GM10266 (cell line): ENCODE measurements around the gene EPN1.

Experiments
- DNase-seq: peaks from one replicate; pipeline ENCODE4 v3.0.0; 2012; ENCODE audit errors: extremely low spot score
- CTCF ChIP-seq: IDR thresholded peaks from 2 replicates; pipeline ENCODE4 v1.5.1; 2012; ENCODE audit warnings: mild to moderate bottlenecking, low read depth; ENCODE audit not compliant: control insufficient read depth, insufficient read depth; ENCODE audit errors: missing control alignments

The EPN1 gene

DNA sequence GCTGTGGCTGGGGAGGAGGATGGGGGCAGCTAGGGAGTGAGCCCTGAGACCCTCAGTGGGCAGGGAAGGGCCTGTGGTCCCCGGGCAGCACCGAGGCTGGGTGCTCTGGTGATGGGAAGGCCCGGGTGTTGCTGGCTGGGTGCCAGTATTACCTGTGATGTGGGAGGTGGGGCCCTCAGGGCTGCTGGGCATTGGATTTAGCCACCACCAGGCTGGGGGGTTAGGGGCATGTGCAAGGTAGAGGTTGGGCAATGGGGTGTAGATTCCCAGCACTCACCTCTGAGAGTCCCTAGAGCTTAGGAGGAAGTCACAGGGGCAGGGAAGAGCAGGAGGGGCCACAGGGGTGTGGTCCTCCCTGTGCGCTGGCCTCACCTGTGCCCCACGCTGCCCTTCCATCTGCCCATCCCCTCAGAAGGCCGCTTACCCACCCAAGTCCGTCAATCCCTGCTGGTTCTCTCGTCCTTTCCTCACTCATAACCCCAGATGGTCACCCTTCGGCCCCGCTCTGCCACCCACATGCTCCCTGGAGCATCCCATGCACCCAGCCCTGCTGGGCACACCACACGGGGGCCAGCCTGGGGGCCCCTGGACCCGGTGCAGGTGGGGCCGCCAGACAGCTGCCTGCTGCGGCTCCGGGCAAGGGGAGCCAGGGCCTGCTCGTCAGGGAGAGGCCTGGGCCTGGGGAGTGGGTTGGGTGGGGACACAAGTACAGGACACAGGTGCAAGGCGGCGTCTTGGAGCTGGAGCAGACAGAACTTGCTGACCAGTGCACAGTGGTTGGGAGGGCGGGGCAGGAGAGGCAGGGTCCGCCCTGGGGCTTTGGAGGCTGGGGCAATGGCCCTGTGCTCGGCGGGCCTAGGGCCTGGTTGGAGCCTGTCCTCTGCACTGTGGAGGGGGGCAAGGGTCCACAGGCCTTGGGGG, 12.5 kb downstream of the EPN1 start:
- DNase-seq: no peak
- no peak for TF ChIP-seq CTCF

DNA sequence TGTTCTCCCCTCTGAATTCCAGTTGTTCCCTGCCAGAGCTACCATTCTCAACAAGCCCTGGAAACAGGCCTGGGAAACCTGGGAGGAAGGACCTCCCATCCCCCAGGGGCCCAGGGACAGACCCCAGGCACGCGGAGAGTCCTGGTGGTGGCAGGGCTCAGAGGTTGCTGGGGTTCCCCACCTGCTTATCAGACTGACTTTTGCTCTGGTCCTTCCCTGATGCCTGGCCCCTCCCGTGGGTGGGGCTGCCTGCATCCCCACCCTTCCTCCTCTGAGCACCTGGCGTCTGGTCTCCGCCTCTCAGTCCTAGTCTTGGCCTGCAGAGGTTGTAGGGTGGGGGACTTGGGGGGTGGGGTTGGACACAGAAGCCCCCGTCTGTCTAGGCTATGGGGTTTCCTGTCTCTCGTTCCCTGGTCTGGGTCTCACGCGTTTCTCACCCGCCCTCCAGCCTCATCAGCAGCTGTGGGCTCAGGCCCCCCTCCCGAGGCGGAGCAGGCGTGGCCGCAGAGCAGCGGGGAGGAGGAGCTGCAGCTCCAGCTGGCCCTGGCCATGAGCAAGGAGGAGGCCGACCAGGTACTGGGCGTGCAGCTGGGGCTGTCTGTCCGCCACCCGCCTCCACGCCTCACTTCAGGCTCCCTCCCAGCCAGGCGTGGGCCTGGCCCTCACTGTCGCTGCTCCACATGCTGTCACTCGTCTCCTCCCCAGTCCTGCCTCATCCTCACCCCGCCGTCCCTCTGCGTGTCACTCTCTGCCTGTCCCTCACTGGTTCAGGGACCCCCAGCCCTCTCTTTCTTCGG, 13.6 kb downstream of the EPN1 start:
- DNase-seq: no peak
- TF ChIP-seq CTCF: no peak

GRCh38 chr19:55689411-55690108, 14.5 kb downstream of the EPN1 start:
- DNase-seq: no peak
- TF ChIP-seq CTCF: no peak

- DNase-seq: no peak
- no peak for TF ChIP-seq CTCF
Measured at GRCh38 chr19:55690109-55690768, 15.2 kb downstream of the EPN1 start.

DNA sequence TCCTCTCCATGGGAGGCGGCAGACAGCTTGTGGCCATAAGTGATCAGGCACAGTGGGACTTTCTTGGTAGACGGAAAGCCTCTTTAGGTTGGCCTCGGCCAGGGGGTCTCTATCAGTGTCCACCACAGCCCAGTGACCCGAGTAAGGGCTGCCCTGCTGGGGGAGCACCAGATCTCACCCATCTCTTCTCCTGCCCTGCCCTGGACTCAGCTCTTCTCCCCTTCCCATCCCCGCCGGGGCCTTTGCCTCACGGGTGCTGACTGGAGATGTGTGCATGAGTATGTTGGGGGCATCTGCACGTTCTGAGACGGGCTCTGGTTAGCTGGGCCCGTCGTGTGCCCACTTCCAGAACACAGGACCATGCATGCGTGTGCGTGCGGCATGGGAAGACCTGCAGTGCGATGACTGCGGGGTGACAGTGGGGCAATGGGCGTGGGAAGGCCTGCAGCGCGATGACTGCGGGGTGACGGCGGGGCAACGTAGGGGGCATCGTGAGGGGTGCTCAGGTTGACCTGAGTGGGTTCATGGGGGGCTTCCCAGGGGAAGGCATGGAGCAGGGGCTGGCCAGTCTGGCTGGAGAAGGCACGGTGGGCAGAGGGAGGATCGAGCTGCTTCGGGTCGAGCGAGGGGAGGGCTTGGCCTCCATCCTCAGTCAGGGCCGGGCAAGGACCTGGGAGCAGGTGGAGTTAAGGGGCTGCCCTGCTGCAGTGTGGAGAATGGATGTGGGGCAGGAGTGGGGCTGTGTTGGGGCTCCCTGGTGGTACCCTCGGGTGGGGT, 15.9 kb downstream of the EPN1 start:
- TF ChIP-seq CTCF: no peak
- no peak for DNase-seq

DNA sequence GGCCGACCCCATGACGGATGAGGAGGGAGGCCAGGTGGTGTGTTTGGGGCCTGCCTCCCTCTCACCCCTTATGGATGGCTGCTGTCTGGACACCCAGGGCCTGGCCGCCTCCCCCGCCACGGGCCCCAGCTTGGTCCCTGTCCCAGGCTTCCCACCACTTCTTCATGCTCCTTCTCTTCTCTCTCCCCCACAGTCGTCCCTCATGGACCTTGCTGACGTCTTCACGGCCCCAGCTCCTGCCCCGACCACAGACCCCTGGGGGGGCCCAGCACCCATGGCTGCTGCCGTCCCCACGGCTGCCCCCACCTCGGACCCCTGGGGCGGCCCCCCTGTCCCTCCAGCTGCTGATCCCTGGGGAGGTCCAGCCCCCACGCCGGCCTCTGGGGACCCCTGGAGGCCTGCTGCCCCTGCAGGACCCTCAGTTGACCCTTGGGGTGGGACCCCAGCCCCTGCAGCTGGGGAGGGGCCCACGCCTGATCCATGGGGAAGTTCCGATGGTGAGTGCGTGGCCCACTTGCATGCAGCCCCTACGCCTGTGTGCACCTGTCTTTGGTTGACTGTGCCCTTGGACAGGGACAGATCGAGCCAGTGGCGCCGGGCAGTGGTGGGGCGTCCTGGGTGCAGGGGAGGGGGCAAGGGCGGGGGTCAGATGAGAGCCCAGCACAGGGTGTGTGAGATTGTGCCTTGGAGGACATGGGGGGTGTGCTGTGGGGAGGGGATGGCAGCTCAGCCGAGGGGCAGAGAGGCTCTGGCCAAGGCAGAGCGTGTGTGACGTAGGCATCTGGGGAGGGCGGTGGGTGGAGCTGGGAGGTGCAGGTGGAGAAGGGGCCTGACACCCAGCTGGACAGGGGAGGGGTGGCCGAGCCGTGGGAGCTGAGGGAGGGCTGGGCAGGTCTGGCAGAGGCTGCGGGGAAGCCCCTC, 16.8 kb downstream of the EPN1 start:
- no peak for DNase-seq
- TF ChIP-seq CTCF: no peak
